ENCODE data around the gene TNK1. TPM values are rescaled to one million over a fixed set of nuclear protein-coding genes. Genes with fewer than 3 reads are reported as not detected.

The TNK1 gene
- total and polyA plus RNA-seq, 2 of the 8 experiments (the other 6 are each of a cell fraction or from before 2014, with no cell fraction given): 7.6 to 9.5 TPM

- H2BK20ac ChIP-seq (ENCODE audit: low read length): no peak overlapping the region
- FAIRE-seq (no peak), DNase-seq (ENCODE audit: low read depth in 1 of 2, low spot score in 2 of 2) (no peak)
- no peak overlapping the region for H3K9ac ChIP-seq (replicated peaks in 1 of 4; ENCODE audit: extremely low read depth in 1 of 4, low read depth in 3 of 4, low read length in 3 of 4)
- ChIA-PET POLR2A (ENCODE audit: partially characterized antibody) (interaction anchor here (0.9 to 1.6 kb wide), 7 partner anchors 8 to 75 kb away, joined by 3 to 4 read pairs (median 3); partner anchors contain the start of gene ACAP1), CTCF (ENCODE audit: partially characterized antibody) (interaction anchor here (1.0 to 1.6 kb wide), 4 partner anchors 11 to 75 kb away, joined by 3 to 4 read pairs (median 4); no protein-coding TSS in a partner anchor)
- H3K79me2 ChIP-seq (ENCODE audit: control insufficient read depth in 1 of 2, insufficient read depth in 2 of 2, low read length in 2 of 2): peaks cover 0 to 5% of the 10 kb centered on the region in 2 experiments; a peak in 1 of 4 replicates
- H4K91ac ChIP-seq (replicated peaks; ENCODE audit: insufficient read length, low read length): no peak overlapping the region
- no peak overlapping the region for H4K8ac ChIP-seq (ENCODE audit: extremely low read depth, insufficient read depth, low read length)
- peaks cover 2 to 20% of the 10 kb centered on the region in 2 experiments for H4K20me1 ChIP-seq (replicated peaks in 1 of 2; ENCODE audit: control insufficient read depth in 1 of 2, insufficient read depth in 2 of 2, low read length in 2 of 2)
- no peak overlapping the region for H3K14ac ChIP-seq (ENCODE audit: insufficient read length)
- peaks cover 0 to 17% (median 11%) of the 10 kb centered on the region in 4 experiments; a peak in 5 of 7 replicates for H3K4me1 ChIP-seq (replicated peaks in 1 of 4; ENCODE audit: control insufficient read depth in 3 of 4, insufficient read depth in 4 of 4, low read length in 3 of 4)
- no peak overlapping the region for H2AFZ ChIP-seq (ENCODE audit: low read length)
- H3K23me2 ChIP-seq (ENCODE audit: low read depth, low read length): peaks cover 8% of the 10 kb centered on the region; the same call in 1 of the 2 replicates
- H3K9me3 ChIP-seq (ENCODE audit: insufficient read depth in 2 of 2, low read depth in 1 of 2, low read length in 1 of 2): no peaks in the 10 kb centered on the region
- no peaks in the 10 kb centered on the region; a peak in 1 of 7 replicates for H3K27me3 ChIP-seq (replicated peaks in 1 of 4; ENCODE audit: control insufficient read depth in 3 of 4, extremely low read depth in 1 of 4, insufficient read depth in 3 of 4, low read length in 3 of 4)
- H3K23ac ChIP-seq (ENCODE audit: insufficient read length): no peak overlapping the region
- H3K4ac ChIP-seq (replicated peaks; ENCODE audit: insufficient read length, low read depth, low read length): no peak overlapping the region
- H3K4me2 ChIP-seq (ENCODE audit: insufficient read depth in 1 of 2, low read depth in 2 of 2, low read length in 2 of 2): no peak overlapping the region
- no peak overlapping the region for H3K4me3 ChIP-seq (ENCODE audit: extremely low read depth in 1 of 4, insufficient read depth in 2 of 4, low read depth in 3 of 4, low read length in 4 of 4)
- peaks cover 4% of the 10 kb centered on the region; the same call in 1 of the 2 replicates for H3K79me1 ChIP-seq (ENCODE audit: low read depth, low read length)
- no peak overlapping the region for H2BK12ac ChIP-seq (ENCODE audit: low read depth, low read length)
- no peak overlapping the region for H3K18ac ChIP-seq (ENCODE audit: extremely low read depth, low read length)
- H2BK15ac ChIP-seq (ENCODE audit: low read length): no peak overlapping the region
- H2AK5ac ChIP-seq (ENCODE audit: low read depth, low read length): no peak overlapping the region
- H2BK5ac ChIP-seq (ENCODE audit: low read depth, low read length): no peak overlapping the region
- H3K27ac ChIP-seq (ENCODE audit: low read depth, low read length): no peak overlapping the region
- WGBS, 2 experiments (ENCODE audit: extremely low coverage in 1 of 2, insufficient coverage in 1 of 2, insufficient read length in 1 of 2, insufficient replicate concordance in 2 of 2, low coverage in 1 of 2, low lambda C conversion rate in 2 of 2, missing lambda C conversion rate in 1 of 2): 91% methylated on average over 24 of the region's 25 CpGs; no CpG with 5 or more reads in 1 of the 2 experiments
- H3K36me3 ChIP-seq (ENCODE audit: control insufficient read depth in 2 of 4, insufficient read depth in 4 of 4, low read length in 3 of 4): peaks cover 2 to 35% (median 22%) of the 10 kb centered on the region in 4 experiments; a peak in 6 of 8 replicates
- H2BK120ac ChIP-seq (replicated peaks; ENCODE audit: low read depth, low read length): no peak overlapping the region
- no peak overlapping the region for H4K5ac ChIP-seq (ENCODE audit: insufficient read length, low read depth, low read length)
- no peak overlapping the region for H3K56ac ChIP-seq (replicated peaks; ENCODE audit: insufficient read length, low read depth, low read length)
- TF ChIP-seq SAP30 (IDR thresholded peaks at IDR 0.05; ENCODE audit: insufficient read depth, insufficient replicate concordance, low read length) (no peak), BCL11A (IDR thresholded peaks at IDR 0.05; ENCODE audit: low read depth in 2 of 2, low read length in 2 of 2) (no peak), CHD1 (IDR thresholded peaks at IDR 0.05; ENCODE audit: low read depth, low read length) (no peak), CBX8 (IDR thresholded peaks at IDR 0.05; ENCODE audit: borderline replicate concordance, low read depth, low read length) (no peak), KDM1A (IDR thresholded peaks at IDR 0.05; ENCODE audit: borderline replicate concordance, low read length) (no peak), POLR2A (IDR thresholded peaks at IDR 0.05; ENCODE audit: control extremely low read depth in 1 of 2, low read depth in 2 of 2, low read length in 2 of 2) (no peak), GABPA (IDR thresholded peaks at IDR 0.05; ENCODE audit: borderline replicate concordance, insufficient read depth, low read length) (no peak), CTCF (IDR thresholded peaks at IDR 0.05; ENCODE audit: control extremely low read depth in 1 of 3, insufficient read depth in 1 of 3, low read depth in 1 of 3, low read length in 3 of 3) (no peak), CBX5 (IDR thresholded peaks at IDR 0.05; ENCODE audit: low read depth, low read length) (no peak)
Observed at GRCh38 chr17:7410634-7411426, 29.9 kb downstream of the TNK1 start.
